ENCODE data around the gene SHISA6.
"Not testable (repeated sequence)": the region's sequence is repeated elsewhere in the genome, so short reads cannot be mapped to it uniquely, and the experiment has no call there.

The SHISA6 gene

GRCh38 chr17:11267999-11268575, 27.1 kb downstream of the SHISA6 start:
- DNase-seq: no peak

GRCh38 chr17:11269210-11269609, 28.2 kb downstream of the SHISA6 start:
- DNase-seq: no peak

- no peak for DNase-seq
Observed at GRCh38 chr17:11272191-11272590, 31.2 kb downstream of the SHISA6 start.

GRCh38 chr17:11273596-11273995, 32.6 kb downstream of the SHISA6 start:
- DNase-seq: no peak

- DNase-seq: no peak
Observed at GRCh38 chr17:11274106-11274505, 33.1 kb downstream of the SHISA6 start.

- no peak for DNase-seq
Observed at GRCh38 chr17:11276486-11276885, 35.5 kb downstream of the SHISA6 start.

- no peak for DNase-seq
Observed at GRCh38 chr17:11278186-11278991, 37.4 kb downstream of the SHISA6 start.

GRCh38 chr17:11278992-11279270, 37.9 kb downstream of the SHISA6 start:
- no peak for DNase-seq

GRCh38 chr17:11279776-11280344, 38.8 kb downstream of the SHISA6 start:
- DNase-seq: no peak

GRCh38 chr17:11282586-11282985, 41.6 kb downstream of the SHISA6 start:
- DNase-seq: no peak

- no peak for DNase-seq
Observed at GRCh38 chr17:11284811-11285210, 43.8 kb downstream of the SHISA6 start.

GRCh38 chr17:11285946-11286345, 44.9 kb downstream of the SHISA6 start:
- no peak for DNase-seq

GRCh38 chr17:11287791-11288190, 46.8 kb downstream of the SHISA6 start:
- no peak for DNase-seq

- no peak for DNase-seq
Observed at GRCh38 chr17:11290814-11291213, 49.8 kb downstream of the SHISA6 start.

GRCh38 chr17:11292491-11292890, 51.5 kb downstream of the SHISA6 start:
- DNase-seq: no peak

GRCh38 chr17:11293480-11293879, 52.5 kb downstream of the SHISA6 start:
- DNase-seq: no peak

- DNase-seq: no peak
Observed at GRCh38 chr17:11294826-11295225, 53.8 kb downstream of the SHISA6 start.

- DNase-seq: no peak
Observed at GRCh38 chr17:11296994-11297393, 56.0 kb downstream of the SHISA6 start.

- DNase-seq: no peak
Observed at GRCh38 chr17:11298401-11298800, 57.4 kb downstream of the SHISA6 start.

GRCh38 chr17:11300201-11300600, 59.2 kb downstream of the SHISA6 start:
- DNase-seq: no peak

GRCh38 chr17:11300738-11301137, 59.7 kb downstream of the SHISA6 start:
- no peak for DNase-seq

- not testable (repeated sequence) for DNase-seq
Observed at GRCh38 chr17:11301874-11302273, 60.9 kb downstream of the SHISA6 start.

GRCh38 chr17:11302401-11303186, 61.6 kb downstream of the SHISA6 start:
- no peak for DNase-seq

Data from effector CD8-positive, alpha-beta T cell (primary cell).